Measurements from ENCODE around the gene GPR149.

DNA sequence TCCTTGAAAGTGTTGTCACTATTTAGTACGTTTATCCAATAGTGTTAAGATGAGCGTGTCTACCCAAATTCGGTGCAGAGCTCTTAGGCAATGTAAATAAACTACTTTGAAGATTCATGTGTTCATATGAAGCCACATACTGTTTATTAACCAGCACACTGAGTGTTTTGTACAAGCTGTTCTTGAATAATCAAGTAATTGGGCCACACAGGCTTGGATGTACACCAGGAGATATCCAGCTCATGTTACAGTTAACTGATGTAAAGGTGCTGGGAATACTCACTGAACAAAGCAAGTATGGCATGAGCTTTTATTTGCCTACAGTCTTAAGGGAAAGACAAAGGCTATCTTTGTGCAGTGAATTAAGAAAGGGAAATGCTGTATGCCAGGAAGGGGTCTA, 105.1 kb downstream of the GPR149 start:
- TF ChIP-seq, protein P1, sequence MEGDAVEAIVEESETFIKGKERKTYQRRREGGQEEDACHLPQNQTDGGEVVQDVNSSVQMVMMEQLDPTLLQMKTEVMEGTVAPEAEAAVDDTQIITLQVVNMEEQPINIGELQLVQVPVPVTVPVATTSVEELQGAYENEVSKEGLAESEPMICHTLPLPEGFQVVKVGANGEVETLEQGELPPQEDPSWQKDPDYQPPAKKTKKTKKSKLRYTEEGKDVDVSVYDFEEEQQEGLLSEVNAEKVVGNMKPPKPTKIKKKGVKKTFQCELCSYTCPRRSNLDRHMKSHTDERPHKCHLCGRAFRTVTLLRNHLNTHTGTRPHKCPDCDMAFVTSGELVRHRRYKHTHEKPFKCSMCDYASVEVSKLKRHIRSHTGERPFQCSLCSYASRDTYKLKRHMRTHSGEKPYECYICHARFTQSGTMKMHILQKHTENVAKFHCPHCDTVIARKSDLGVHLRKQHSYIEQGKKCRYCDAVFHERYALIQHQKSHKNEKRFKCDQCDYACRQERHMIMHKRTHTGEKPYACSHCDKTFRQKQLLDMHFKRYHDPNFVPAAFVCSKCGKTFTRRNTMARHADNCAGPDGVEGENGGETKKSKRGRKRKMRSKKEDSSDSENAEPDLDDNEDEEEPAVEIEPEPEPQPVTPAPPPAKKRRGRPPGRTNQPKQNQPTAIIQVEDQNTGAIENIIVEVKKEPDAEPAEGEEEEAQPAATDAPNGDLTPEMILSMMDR (IDR thresholded peaks at IDR 0.05; ENCODE audit: extremely low read depth in 1 of 2, insufficient read depth in 1 of 2, low read depth in 1 of 2, low read length in 2 of 2): no peak
- TF ChIP-seq EZH2 (IDR thresholded peaks at IDR 0.05; ENCODE audit: borderline replicate concordance, low read depth, low read length, severe bottlenecking) (no peak), POLR2A (IDR thresholded peaks at IDR 0.05; ENCODE audit: low read depth, low read length) (no peak), POLR2AphosphoS5 (IDR thresholded peaks at IDR 0.05; ENCODE audit: insufficient read depth, low read depth, low read length) (no peak), MAX (IDR thresholded peaks at IDR 0.05; ENCODE audit: insufficient read depth, insufficient read length) (no peak)
